ENCODE measurements around the gene ADAMTSL1. TPM values are rescaled to one million over a fixed set of nuclear protein-coding genes. Genes with fewer than 3 reads are reported as not detected.

Gene ADAMTSL1
- total and polyA plus RNA-seq, 2 of the 8 experiments (the other 6 are each of a cell fraction or from before 2014, with no cell fraction given), result 0.84 to 1.1 TPM

DNA sequence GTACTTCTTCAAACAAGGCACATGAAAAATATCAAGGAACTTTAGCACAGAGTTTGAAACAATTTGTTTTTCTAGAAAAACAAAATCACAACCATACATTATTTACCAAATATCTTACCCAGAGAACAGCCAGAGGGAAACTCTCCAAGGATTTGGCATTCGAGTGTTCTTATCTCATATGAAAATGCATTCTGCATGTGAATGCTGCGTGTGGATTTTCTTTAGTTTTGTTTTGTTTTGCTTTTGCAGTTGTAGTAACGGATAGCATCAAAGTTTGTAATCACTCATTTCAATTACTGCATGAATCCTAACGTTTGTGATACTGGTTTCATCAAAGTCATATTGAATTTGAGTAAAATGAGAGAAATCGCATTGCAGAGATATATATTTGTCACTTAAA, 28.0 kb downstream of the ADAMTSL1 start (continued):
- no peak for TF ChIP-seq CEBPB (IDR thresholded peaks at IDR 0.05; ENCODE audit: low read depth, low read length)

DNA sequence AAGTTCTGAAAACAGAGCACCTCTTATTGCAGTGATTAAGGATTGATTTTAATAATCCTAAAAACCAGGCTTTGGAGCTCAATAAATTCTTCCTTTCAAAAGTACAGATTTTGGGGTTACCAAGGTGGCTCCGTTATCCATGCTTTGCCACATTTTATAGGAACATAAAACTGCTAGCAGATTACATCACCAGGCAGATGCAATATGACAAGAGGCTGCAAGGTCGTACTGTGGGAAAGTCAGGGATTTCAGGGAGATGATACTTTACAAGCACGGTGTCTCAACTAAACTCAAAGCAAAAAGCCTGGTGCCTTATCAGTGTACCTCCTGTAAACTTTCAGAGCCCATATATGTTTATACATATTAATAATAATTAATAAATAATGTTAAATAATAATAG, 28.6 kb downstream of the ADAMTSL1 start:
- FAIRE-seq, result no peak
- CTCF ChIA-PET (ENCODE audit: partially characterized antibody), result no interaction called here
- no peak overlapping the region for H2BK5ac ChIP-seq (ENCODE audit: low read depth, low read length)
- TF ChIP-seq TAF7 (optimal IDR thresholded peaks at IDR 0.05; ENCODE audit: borderline replicate concordance, low read depth, low read length), result no peak
- no peak for TF ChIP-seq SIRT6 (IDR thresholded peaks at IDR 0.05; ENCODE audit: low read length)
- no peak for TF ChIP-seq KDM1A (IDR thresholded peaks at IDR 0.05; ENCODE audit: borderline replicate concordance, low read length)
- TF ChIP-seq SAP30 (IDR thresholded peaks at IDR 0.05; ENCODE audit: insufficient read depth, insufficient replicate concordance, low read length), result no peak
- no peak for TF ChIP-seq EZH2 (IDR thresholded peaks at IDR 0.05; ENCODE audit: low read depth, low read length, severe bottlenecking)
- no peak for TF ChIP-seq SIX5 (IDR thresholded peaks at IDR 0.05; ENCODE audit: low read depth, low read length)
- no peak for TF ChIP-seq HDAC6 (IDR thresholded peaks at IDR 0.05; ENCODE audit: low read depth, low read length)
- TF ChIP-seq, protein P1, sequence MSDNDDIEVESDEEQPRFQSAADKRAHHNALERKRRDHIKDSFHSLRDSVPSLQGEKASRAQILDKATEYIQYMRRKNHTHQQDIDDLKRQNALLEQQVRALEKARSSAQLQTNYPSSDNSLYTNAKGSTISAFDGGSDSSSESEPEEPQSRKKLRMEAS (IDR thresholded peaks at IDR 0.05), result no peak
- no peak for TF ChIP-seq EGR1 (IDR thresholded peaks at IDR 0.05; ENCODE audit: borderline replicate concordance, low read depth, low read length)
- TF ChIP-seq YY1 (IDR thresholded peaks at IDR 0.05; ENCODE audit: low read depth, low read length), result no peak
- TF ChIP-seq CHD1 (IDR thresholded peaks at IDR 0.05; ENCODE audit: low read depth, low read length), result no peak
- no peak for TF ChIP-seq HDAC2 (IDR thresholded peaks at IDR 0.05; ENCODE audit: borderline replicate concordance in 1 of 2, low read depth in 2 of 2, low read length in 2 of 2)

More for the DNA sequence above, 28.6 kb downstream of the ADAMTSL1 start:
- Histone ChIP-seq H2AFZ (ENCODE audit: low read length) (no peak overlapping the region), H2BK15ac (ENCODE audit: low read length) (no peak overlapping the region), H4K8ac (ENCODE audit: extremely low read depth, insufficient read depth, low read length) (no peak overlapping the region), H3K27ac (ENCODE audit: low read depth, low read length) (no peak overlapping the region), H2BK12ac (ENCODE audit: low read depth, low read length) (no peak overlapping the region), H3K79me1 (ENCODE audit: low read depth, low read length) (no peaks in the 10 kb centered on the region), H3K9me3 (ENCODE audit: insufficient read depth in 2 of 2, low read depth in 1 of 2, low read length in 1 of 2) (no peaks in the 10 kb centered on the region), H3K14ac (ENCODE audit: insufficient read length) (no peak overlapping the region), H3K56ac (replicated peaks; ENCODE audit: insufficient read length, low read depth, low read length) (no peak overlapping the region), H4K20me1 (replicated peaks in 1 of 2; ENCODE audit: control insufficient read depth in 1 of 2, insufficient read depth in 2 of 2, low read length in 2 of 2) (no peaks in the 10 kb centered on the region), H3K4me2 (ENCODE audit: insufficient read depth in 1 of 2, low read depth in 2 of 2, low read length in 2 of 2) (no peak overlapping the region; a peak in 1 of 4 replicates), H3K4me1 (replicated peaks in 1 of 4; ENCODE audit: control insufficient read depth in 3 of 4, insufficient read depth in 4 of 4, low read length in 3 of 4) (peaks cover 0 to 13% (median 2%) of the 10 kb centered on the region in 4 experiments; a peak in 3 of 7 replicates), H3K18ac (ENCODE audit: extremely low read depth, low read length) (no peak overlapping the region), H3K23me2 (ENCODE audit: low read depth, low read length) (no peaks in the 10 kb centered on the region), H2AK5ac (ENCODE audit: low read depth, low read length) (no peak overlapping the region), H3K27me3 (replicated peaks in 1 of 4; ENCODE audit: control insufficient read depth in 3 of 4, extremely low read depth in 1 of 4, insufficient read depth in 3 of 4, low read length in 3 of 4) (no peaks in the 10 kb centered on the region), H4K91ac (replicated peaks; ENCODE audit: insufficient read length, low read length) (no peak overlapping the region), H2BK120ac (replicated peaks; ENCODE audit: low read depth, low read length) (no peak overlapping the region), H3K4ac (replicated peaks; ENCODE audit: insufficient read length, low read depth, low read length) (no peak overlapping the region), H3K23ac (ENCODE audit: insufficient read length) (no peak overlapping the region), H3K9ac (replicated peaks in 1 of 4; ENCODE audit: extremely low read depth in 1 of 4, low read depth in 3 of 4, low read length in 3 of 4) (no peak overlapping the region), H3K36me3 (ENCODE audit: control insufficient read depth in 2 of 4, insufficient read depth in 4 of 4, low read length in 3 of 4) (no peaks in the 10 kb centered on the region), H3K4me3 (ENCODE audit: extremely low read depth in 1 of 4, insufficient read depth in 2 of 4, low read depth in 3 of 4, low read length in 4 of 4) (no peak overlapping the region), H3K79me2 (ENCODE audit: control insufficient read depth in 1 of 2, insufficient read depth in 2 of 2, low read length in 2 of 2) (no peaks in the 10 kb centered on the region), H2BK20ac (ENCODE audit: low read length) (no peak overlapping the region), H4K5ac (ENCODE audit: insufficient read length, low read depth, low read length) (no peak overlapping the region)
- DNase-seq (ENCODE audit: low read depth in 1 of 2, low spot score in 2 of 2), result no peak
- WGBS, 2 experiments (ENCODE audit: extremely low coverage in 1 of 2, insufficient coverage in 1 of 2, insufficient read length in 1 of 2, insufficient replicate concordance in 2 of 2, low coverage in 1 of 2, low lambda C conversion rate in 2 of 2, missing lambda C conversion rate in 1 of 2), result 77% methylated on average over 3 of the region's 3 CpGs; no CpG with 5 or more reads in 1 of the 2 experiments
- POLR2A ChIA-PET (ENCODE audit: partially characterized antibody), result no interaction called here

Data from H1 (cell line).